Stimulated activated CD8-positive, alpha-beta memory T cell treated with anti-CD3 and anti-CD28 coated beads, Interleukin-7, amount 100 ng/mL, for 24 hours (primary cell): ENCODE measurements around the gene ANKRD63.

Experiments used
- DNase-seq: peaks from one replicate; pipeline ENCODE4 v3.0.0-alpha.2; 2020; ENCODE audit warnings: low read depth

Gene ANKRD63, protein sequence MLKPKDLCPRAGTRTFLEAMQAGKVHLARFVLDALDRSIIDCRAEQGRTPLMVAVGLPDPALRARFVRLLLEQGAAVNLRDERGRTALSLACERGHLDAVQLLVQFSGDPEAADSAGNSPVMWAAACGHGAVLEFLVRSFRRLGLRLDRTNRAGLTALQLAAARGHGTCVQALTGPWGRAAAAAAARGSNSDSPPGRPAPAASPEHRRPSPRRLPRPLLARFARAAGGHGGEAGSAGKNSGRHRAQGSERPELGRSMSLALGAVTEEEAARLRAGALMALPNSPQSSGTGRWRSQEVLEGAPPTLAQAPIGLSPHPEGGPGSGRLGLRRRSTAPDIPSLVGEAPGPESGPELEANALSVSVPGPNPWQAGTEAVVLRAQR

DNA sequence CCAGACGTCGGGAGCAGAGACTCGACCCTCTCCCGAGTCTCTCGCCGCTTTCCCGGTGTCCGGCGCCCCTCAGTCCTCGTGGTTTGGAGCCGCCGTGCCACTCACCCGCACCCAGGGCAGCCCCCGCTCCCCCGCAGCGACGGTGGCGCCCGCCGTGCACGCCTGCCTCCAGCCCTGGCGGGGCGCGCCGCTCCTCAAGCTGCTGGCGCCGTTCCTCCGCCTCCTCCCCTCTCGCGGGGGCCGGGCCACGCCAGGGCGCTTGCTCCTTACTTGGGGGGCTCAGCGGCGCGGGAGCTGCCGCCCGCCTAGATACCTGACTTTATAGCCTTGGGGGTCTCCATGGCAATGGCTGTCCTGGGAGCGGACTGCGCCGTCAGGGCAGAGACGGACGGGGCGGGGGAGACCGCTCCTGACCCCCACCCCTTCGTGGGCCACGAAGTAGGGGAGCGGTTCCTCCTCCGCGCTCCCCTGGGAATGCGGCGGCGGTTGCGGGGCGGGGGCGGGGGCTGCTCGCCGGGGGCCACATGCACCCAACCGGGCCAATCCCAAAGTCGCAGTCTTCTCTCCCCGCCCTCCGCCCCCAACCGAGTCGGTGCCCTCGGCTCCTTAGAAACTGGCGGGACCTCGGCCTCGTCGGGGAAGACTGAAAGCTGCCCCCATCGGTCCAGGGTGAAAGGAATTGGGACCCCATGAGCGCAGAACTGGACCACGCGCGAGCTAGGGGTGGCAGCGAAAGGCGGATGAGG is at the start of gene ANKRD63:
TSS of gene ANKRD63 (minus strand) at position 196 of the 746 bp plus-strand sequence. CDS start 478 bp downstream, outside the sequence.
- DNase-seq, result no peak

GRCh38 chr15:40332113-40332781 is 49.4 kb upstream of the ANKRD63 start:
- DNase-seq, result no peak

DNA sequence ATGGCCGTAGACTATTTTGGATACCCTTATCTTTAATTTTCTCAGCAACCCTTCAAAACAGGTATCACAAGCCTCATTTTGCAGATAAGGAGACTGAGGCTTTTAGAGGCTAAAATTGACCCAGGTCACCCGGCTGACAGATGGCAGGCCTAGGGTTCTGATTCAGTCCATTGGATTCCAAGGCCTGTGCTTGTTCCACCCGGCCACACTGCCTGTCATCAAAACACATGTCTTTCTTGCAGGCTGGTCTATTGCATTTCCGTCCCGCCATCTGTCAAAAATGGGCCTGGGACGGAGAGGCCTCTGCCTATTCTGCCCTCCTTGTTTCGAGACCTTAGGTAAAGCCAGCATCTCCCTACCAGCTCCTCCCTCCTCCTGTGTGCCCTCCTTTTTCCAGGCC is 48.8 kb upstream of the ANKRD63 start:
- DNase-seq, result no peak

- DNase-seq, result no peak
Measured at GRCh38 chr15:40331026-40331425, 48.2 kb upstream of the ANKRD63 start.

- no peak for DNase-seq
Measured at GRCh38 chr15:40330368-40330836, 47.5 kb upstream of the ANKRD63 start.

DNA sequence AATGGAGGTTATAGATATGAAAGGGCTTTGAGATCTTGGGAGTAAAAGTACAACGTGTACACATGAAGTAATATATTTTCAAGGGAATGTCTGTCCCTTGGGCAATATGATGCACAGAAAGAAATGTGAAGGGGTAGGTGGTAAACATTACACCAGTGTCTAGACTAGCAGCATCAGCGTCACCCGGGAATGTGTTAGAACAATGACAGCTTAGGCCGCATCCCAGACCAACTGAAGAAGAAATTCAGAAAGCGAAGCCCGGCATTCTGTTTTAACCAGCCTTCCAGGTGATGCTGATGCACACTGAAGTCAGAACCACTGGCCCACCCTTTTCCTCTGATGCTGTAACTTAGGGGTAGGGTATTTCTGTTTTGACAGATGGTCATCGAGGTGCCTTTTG is 46.9 kb upstream of the ANKRD63 start:
- DNase-seq, result no peak

DNA sequence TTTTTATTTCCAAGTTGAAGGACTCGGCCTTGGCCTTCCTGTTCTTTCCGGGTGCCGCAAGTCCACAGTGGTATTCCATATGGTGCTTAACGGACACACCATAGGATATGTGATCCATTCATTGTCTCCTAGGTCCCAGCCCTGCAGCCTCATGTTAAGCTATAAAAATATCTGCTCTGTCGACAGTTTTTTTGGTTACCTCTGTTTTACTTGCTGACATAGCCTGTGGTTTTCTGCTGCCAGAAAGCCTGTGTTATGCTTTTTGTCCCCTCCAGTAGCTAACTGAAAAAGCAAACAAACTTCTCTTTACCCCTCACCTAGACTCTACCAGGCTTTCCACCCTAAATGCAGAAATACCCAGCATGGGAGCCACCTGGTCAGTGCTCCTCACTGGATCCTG is 45.9 kb upstream of the ANKRD63 start:
- no peak for DNase-seq

DNA sequence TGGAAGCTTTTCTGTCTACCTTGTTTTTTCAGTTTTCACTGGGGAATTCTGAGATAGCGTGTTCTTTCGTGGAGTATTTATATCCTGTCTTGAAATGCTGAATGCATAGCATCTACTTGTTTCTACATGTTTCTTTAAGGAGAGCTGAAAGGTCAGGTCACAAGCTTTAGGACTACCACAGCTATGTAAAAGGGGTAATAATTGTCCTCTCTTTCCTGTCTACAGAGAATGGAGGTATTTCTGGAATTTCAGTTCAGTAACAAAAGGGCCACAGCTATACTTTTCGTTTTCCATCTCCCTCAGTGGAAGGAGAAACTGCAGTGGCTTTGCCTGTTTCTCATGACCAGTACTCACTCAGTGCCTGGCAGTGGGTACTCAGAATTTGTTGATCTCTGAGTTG is 45.3 kb upstream of the ANKRD63 start:
- no peak for DNase-seq

DNA sequence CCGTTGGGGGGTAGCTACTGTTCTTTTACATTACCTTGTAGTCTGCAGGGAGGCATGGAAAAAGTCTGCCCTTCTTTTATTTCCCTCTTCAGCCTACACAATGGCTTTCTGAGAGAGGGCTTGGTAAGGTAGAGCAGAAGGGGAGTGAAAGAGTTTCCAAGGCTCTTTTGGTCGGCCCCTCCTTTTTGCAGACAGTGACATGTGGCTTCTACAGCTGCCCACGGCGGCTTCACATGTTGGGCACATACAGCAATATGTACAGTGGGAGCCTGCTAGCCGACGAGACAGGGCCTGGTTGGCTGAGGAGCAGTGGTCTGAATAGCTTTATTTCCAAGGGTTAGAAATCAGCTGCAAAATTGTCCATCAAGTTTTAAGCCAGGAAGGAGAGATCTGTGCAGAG is 44.6 kb upstream of the ANKRD63 start:
- no peak for DNase-seq

DNA sequence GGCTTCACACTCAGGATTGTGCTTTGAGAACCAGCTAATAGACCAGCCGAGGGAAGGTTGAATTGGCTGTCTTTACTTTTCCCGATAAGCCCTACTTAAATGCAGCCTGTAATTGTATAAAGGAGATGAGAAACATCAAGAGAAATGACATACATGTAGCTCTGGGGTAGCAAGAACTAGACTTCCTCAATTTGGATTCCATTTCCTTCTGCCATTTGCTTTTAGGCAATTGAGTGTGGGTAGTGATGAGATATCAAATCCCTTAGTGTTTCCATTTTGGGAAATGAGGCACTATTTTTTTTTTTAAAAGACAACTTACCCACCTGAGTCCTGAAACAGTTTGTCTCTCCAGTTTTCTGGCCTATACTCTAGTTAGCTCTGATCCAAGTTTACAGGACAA is 42.8 kb upstream of the ANKRD63 start:
- no peak for DNase-seq

DNA sequence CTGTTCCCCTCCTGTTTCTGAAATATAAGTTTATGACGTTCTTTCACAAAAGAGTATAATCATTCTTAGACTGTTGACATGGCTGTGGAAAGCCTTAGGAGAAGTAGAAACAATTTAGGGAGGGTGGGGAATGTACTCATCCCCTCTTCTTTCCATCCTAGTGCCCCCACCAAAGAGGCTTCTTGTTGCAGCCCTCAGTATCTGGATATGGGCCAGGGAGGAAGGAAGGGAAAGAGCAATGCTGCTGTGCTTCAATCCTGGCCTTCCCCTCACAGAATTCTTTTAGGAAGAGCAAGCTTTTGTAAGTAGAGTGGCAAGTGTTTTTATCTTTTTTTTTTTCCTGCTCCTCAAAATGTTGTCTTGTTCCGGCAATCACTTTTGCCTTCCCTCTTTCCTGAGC is 42.3 kb upstream of the ANKRD63 start:
- DNase-seq, result no peak

DNA sequence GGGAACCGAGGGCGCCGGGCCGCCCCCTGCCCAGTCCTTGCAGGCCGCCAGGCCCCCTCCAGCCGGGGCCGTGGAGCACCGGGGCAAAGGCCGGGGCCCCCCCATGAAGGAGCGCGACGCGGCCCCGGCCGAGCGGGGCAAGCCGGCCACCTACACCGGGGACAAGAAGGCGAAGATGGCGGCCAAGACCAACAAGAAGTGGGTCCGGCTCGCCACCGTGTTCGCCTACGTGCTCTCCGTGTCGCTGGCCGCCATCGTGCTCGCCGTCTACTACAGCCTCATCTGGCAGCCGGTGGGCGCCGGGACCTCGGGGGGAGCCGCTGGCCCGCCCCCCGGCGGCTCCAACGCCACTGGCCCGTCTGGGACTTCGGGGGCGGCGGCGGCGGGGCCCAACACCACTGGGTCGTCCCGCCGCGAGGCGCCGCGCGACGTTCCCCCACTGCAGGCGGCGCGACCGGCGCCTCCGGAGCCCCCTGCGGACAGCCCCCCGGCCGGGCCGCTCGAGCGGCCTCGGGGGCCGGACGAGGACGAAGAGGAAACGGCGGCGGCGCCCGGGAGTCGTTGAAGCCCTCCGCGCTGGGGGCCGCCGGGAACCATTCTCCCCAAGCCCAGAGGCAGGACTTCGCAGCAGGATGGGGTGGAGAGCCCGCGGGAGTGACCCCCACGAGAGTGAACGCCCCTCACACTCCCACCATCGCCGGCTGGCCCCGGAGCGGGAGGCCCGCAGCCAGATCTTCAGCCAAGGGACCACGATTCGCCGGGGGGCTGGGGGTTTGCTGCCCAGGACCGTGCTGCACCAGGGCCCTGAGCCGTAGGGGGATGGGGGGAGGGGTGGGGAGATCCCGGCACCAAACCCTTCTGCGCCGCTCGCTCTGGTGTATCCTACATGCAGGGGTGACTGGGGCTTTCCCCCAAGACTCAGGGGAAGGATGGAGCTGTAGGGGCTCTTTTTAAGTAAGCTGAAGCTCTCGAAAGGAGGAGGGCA is 41.4 kb upstream of the ANKRD63 start:
- DNase-seq, result no peak

- DNase-seq, result peak; percentile 84
Measured at GRCh38 chr15:40323239-40323952, 40.5 kb upstream of the ANKRD63 start, which contains the start of gene INAFM2. TSS of gene INAFM2 (plus strand) at chr15:40323692. CDS start at chr15:40324056, 364 bp downstream.

- no peak for DNase-seq
Measured at GRCh38 chr15:40322531-40323238, 39.8 kb upstream of the ANKRD63 start.

DNA sequence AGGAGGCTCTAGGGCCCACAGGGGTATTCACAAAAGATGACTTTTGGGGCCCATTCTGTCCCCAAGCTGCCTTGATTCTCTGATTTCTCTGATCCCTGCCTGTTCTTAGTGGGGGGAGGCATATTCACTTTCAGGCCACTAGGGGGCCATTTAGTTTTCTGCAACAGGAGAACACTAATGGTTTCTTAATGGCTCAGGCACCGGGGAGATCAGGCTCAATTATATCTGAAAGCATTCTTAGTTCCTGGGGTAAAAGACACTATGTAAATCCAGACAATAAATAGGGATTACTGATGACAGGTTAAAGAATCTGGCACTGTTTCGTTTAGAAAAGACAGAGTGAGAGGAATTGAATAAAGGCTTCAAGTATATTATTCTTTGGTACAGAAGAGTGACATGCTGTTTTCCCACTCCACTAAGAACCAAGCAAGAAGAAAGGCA is 38.1 kb upstream of the ANKRD63 start:
- no peak for DNase-seq

DNA sequence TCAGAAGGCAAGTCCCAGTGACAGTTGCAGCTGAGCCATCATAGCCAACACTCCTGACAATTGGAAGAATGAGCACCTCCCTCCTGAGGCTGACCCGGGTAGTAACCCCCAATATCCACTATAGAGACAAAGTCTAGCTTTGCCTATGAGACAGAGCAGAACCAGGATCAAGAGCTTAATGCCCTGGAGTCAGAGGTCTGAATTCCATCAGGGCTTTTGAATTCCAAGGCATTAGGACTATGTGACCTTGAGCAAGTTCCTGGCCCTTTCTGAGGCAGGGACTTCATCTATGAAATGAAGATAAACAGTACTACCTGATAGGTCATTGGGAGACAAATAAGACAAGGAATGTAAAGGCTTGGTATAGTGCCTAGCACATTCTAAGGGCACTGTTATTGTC is 37.5 kb upstream of the ANKRD63 start:
- no peak for DNase-seq

GRCh38 chr15:40317580-40317979 is 34.7 kb upstream of the ANKRD63 start:
- no peak for DNase-seq

GRCh38 chr15:40316931-40317330 is 34.1 kb upstream of the ANKRD63 start:
- no peak for DNase-seq

GRCh38 chr15:40314723-40315276 is 31.9 kb upstream of the ANKRD63 start:
- DNase-seq, result no peak
